ENCODE data around the gene GRIPAP1. TPM values are rescaled to one million over a fixed set of nuclear protein-coding genes. Genes with fewer than 3 reads are reported as not detected.

GRIPAP1 gene
- total and polyA plus RNA-seq, 2 of the 13 experiments (the other 11 are each of a cell fraction or from before 2014, with no cell fraction given) = 16.1 to 22.6 TPM

DNA sequence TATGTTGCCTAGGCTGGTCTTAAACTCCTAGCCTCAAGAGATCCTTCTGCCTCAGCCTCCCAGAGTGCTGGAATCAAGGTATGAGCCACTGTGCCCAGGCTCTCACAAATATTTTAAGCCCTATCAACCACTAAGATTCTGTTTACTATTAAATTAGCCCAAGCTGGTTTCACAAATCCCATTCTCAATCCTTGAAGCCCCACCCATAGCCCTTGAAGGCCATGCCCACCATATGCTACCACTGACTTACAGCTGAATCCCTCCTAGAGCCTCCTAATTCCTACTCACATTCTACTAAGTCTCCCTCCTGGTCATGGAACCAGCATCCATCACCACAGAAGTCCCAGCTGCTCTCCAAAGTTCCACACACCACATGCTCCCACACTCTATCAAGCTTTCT, 9.7 kb downstream of the GRIPAP1 start:
- Histone ChIP-seq H2AFZ (ENCODE audit: low read length) (no peak overlapping the region), H3K27me3 (ENCODE audit: control insufficient read depth in 1 of 2, insufficient read depth in 2 of 2, low read length in 2 of 2) (no peaks in the 10 kb centered on the region), H3K9ac (ENCODE audit: insufficient read depth, low read depth, low read length) (no peak overlapping the region), H4K20me1 (ENCODE audit: insufficient read depth, low read length) (no peaks in the 10 kb centered on the region), H3K4me2 (ENCODE audit: low read depth, low read length) (no peak overlapping the region), H3K36me3 (replicated peaks in 1 of 2; ENCODE audit: control insufficient read depth in 1 of 2, insufficient read depth in 2 of 2, low read length in 2 of 2) (peaks cover 2 to 20% of the 10 kb centered on the region in 2 experiments; a peak in 2 of 5 replicates), H3K27ac (ENCODE audit: extremely low read length, insufficient read depth, low read length) (no peak overlapping the region), H3K4me3 (replicated peaks in 1 of 3; ENCODE audit: insufficient read depth in 1 of 3, low read depth in 2 of 3, low read length in 3 of 3) (no peak overlapping the region), H3K79me2 (ENCODE audit: insufficient read depth, low read length) (no peaks in the 10 kb centered on the region), H3K4me1 (ENCODE audit: insufficient read depth, low read length) (no peaks in the 10 kb centered on the region), H3K9me3 (ENCODE audit: low read length) (no peaks in the 10 kb centered on the region)
- intact Hi-C loops (cut with micrococcal nuclease; ENCODE audit: unreplicated experiment) (no loop called here), in situ Hi-C loops (cut with HindIII; ENCODE audit: extremely low pct_ligation_motif_present, low pct_unique_long_range_greater_than_20kb) (no loop called here)
- ATAC-seq = no peak
- BruUV-seq (replicated peaks) = no TSS peak
- no peak for TF ChIP-seq ZNF816 (CRISPR knock-in tag; IDR thresholded peaks at IDR 0.05; ENCODE audit: borderline replicate concordance)
- no peak for TF ChIP-seq ARHGAP35 (CRISPR knock-in tag; IDR thresholded peaks at IDR 0.05; ENCODE audit: borderline replicate concordance)
- TF ChIP-seq, protein P1, sequence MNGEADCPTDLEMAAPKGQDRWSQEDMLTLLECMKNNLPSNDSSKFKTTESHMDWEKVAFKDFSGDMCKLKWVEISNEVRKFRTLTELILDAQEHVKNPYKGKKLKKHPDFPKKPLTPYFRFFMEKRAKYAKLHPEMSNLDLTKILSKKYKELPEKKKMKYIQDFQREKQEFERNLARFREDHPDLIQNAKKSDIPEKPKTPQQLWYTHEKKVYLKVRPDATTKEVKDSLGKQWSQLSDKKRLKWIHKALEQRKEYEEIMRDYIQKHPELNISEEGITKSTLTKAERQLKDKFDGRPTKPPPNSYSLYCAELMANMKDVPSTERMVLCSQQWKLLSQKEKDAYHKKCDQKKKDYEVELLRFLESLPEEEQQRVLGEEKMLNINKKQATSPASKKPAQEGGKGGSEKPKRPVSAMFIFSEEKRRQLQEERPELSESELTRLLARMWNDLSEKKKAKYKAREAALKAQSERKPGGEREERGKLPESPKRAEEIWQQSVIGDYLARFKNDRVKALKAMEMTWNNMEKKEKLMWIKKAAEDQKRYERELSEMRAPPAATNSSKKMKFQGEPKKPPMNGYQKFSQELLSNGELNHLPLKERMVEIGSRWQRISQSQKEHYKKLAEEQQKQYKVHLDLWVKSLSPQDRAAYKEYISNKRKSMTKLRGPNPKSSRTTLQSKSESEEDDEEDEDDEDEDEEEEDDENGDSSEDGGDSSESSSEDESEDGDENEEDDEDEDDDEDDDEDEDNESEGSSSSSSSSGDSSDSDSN (CRISPR knock-in tag; IDR thresholded peaks at IDR 0.05) = no peak
- TF ChIP-seq TCF12 (IDR thresholded peaks at IDR 0.05) = no peak
- no peak for TF ChIP-seq TCF12 (CRISPR knock-in tag; IDR thresholded peaks at IDR 0.05)
- TF ChIP-seq ZKSCAN5 (CRISPR knock-in tag; IDR thresholded peaks at IDR 0.05) = no peak
- no peak for DNase-seq (ENCODE audit: low spot score)
- CTCF ChIA-PET (ENCODE audit: low intra/inter-chr PET ratio, low total read pairs) = no interaction called here
- POLR2A ChIA-PET = no interaction called here
- no peak for FAIRE-seq

DNA sequence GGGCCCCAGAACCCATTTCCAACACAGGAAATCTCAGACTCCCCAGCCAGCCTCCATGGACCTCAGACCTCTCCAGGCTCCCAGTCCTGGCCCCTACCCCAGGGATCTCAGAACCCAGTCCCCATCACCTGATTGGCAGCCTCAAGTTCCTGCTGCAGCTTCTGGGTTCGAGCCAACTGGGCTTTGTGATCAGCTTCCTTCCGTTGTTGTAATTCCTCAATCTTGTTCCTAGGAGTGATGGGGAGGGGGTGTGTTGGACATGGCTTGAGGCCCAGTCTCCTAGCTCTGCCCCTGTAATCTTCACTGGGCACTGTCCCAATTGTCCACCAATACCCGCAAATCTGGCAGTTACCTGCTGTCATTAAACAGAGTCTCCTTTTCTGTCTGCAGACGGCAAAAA, 12.6 kb downstream of the GRIPAP1 start:
- no peaks in the 10 kb centered on the region for H4K20me1 ChIP-seq (ENCODE audit: insufficient read depth, low read length)
- no peak overlapping the region for H2AFZ ChIP-seq (ENCODE audit: low read length)
- 100% methylated on average over 4 of the region's 4 CpGs for WGBS (ENCODE audit: low lambda C conversion rate)
- CTCF ChIA-PET (ENCODE audit: low intra/inter-chr PET ratio, low total read pairs) = no interaction called here
- H3K9me3 ChIP-seq (ENCODE audit: low read length) = no peaks in the 10 kb centered on the region
- intact Hi-C loops (cut with micrococcal nuclease; ENCODE audit: unreplicated experiment) (no loop called here), in situ Hi-C loops (cut with HindIII; ENCODE audit: extremely low pct_ligation_motif_present, low pct_unique_long_range_greater_than_20kb) (no loop called here)
- H3K27me3 ChIP-seq (ENCODE audit: control insufficient read depth in 1 of 2, insufficient read depth in 2 of 2, low read length in 2 of 2) = no peaks in the 10 kb centered on the region
- no peak overlapping the region for H3K4me2 ChIP-seq (ENCODE audit: low read depth, low read length)
- ATAC-seq (no peak), FAIRE-seq (no peak), DNase-seq (ENCODE audit: low spot score) (no peak)
- no peak overlapping the region for H3K4me3 ChIP-seq (replicated peaks in 1 of 3; ENCODE audit: insufficient read depth in 1 of 3, low read depth in 2 of 3, low read length in 3 of 3)
- no peaks in the 10 kb centered on the region for H3K4me1 ChIP-seq (ENCODE audit: insufficient read depth, low read length)
- no peak overlapping the region for H3K9ac ChIP-seq (ENCODE audit: insufficient read depth, low read depth, low read length)
- BruUV-seq (replicated peaks) = no TSS peak
- no peaks in the 10 kb centered on the region for H3K79me2 ChIP-seq (ENCODE audit: insufficient read depth, low read length)
- POLR2A ChIA-PET = interaction anchor here (0.6 kb wide), 1 partner anchor 13 kb away, joined by 4 read pairs; the partner anchor contains the start of gene GRIPAP1
- H3K27ac ChIP-seq (ENCODE audit: extremely low read length, insufficient read depth, low read length) = no peak overlapping the region
- peaks cover 2 to 18% of the 10 kb centered on the region in 2 experiments; a peak in 2 of 5 replicates for H3K36me3 ChIP-seq (replicated peaks in 1 of 2; ENCODE audit: control insufficient read depth in 1 of 2, insufficient read depth in 2 of 2, low read length in 2 of 2)
- no peak for TF ChIP-seq SPEN (CRISPR knock-in tag; IDR thresholded peaks at IDR 0.05; ENCODE audit: low read depth)
- TF ChIP-seq, protein P2, sequence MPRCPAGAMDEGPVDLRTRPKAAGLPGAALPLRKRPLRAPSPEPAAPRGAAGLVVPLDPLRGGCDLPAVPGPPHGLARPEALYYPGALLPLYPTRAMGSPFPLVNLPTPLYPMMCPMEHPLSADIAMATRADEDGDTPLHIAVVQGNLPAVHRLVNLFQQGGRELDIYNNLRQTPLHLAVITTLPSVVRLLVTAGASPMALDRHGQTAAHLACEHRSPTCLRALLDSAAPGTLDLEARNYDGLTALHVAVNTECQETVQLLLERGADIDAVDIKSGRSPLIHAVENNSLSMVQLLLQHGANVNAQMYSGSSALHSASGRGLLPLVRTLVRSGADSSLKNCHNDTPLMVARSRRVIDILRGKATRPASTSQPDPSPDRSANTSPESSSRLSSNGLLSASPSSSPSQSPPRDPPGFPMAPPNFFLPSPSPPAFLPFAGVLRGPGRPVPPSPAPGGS (CRISPR knock-in tag; IDR thresholded peaks at IDR 0.05) = no peak
- TF ChIP-seq, protein P3, sequence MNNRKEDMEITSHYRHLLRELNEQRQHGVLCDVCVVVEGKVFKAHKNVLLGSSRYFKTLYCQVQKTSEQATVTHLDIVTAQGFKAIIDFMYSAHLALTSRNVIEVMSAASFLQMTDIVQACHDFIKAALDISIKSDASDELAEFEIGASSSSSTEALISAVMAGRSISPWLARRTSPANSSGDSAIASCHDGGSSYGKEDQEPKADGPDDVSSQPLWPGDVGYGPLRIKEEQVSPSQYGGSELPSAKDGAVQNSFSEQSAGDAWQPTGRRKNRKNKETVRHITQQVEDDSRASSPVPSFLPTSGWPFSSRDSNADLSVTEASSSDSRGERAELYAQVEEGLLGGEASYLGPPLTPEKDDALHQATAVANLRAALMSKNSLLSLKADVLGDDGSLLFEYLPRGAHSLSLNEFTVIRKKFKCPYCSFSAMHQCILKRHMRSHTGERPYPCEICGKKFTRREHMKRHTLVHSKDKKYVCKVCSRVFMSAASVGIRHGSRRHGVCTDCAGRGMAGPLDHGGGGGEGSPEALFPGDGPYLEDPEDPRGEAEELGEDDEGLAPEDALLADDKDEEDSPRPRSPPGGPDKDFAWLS (CRISPR knock-in tag; IDR thresholded peaks at IDR 0.05; ENCODE audit: borderline replicate concordance) = no peak
- TF ChIP-seq ZSCAN25 (CRISPR knock-in tag; IDR thresholded peaks at IDR 0.05) = no peak
- no peak for TF ChIP-seq SIN3B (IDR thresholded peaks at IDR 0.05; ENCODE audit: low read length)
- no peak for TF ChIP-seq EHMT2 (IDR thresholded peaks at IDR 0.05; ENCODE audit: borderline replicate concordance, low read depth, low read length)
